ENCODE measurements around the gene ACTR3C. TPM values are rescaled to one million over a fixed set of nuclear protein-coding genes. Genes with fewer than 3 reads are reported as not detected.
A peak's percentile ranks its signal among the peaks of the same experiment; 100 is the strongest.

The ACTR3C gene
- total RNA-seq, 1 donor from 2014 or later: not detected

DNA sequence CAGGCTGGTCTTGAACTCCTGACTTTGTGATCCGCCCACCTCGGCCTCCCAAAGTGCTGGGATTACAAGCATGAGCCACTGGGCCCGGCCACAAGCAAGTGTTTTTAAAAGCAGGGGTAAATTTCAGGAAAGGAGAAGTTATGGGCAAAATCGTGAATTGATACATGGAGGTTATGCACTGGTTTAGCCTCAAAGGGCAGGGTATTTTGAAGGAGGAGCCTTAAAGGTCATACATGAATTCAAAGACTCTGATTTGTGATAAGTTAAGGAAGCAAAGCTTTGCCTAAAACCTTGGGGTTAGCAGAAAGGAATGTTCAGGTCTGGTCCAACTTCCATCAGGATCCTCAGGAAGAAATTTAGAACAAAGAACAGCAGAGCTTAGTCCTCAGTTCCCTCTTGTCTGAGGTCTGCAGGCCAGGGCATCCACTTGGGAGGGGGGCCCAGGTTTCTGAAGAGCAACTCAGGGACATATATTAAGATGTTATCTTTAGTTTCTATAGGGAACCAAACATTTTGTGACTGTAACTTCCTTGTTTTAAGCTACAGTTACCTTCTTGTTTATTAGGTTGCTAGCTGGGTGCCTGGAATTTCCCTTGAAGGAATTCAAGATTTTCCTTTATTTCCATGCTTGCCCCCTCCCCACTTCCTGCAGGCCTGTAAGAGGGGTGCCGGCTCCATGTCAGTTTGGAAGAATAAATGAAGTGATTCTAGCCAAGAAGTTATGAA lies 42.5 kb upstream of the ACTR3C start:
- H3K36me3 Mint-ChIP-seq: peaks cover 4% of the 10 kb centered on the region
- no peaks in the 10 kb centered on the region for H3K27me3 Mint-ChIP-seq (ENCODE audit: insufficient read depth, low read depth)

DNA sequence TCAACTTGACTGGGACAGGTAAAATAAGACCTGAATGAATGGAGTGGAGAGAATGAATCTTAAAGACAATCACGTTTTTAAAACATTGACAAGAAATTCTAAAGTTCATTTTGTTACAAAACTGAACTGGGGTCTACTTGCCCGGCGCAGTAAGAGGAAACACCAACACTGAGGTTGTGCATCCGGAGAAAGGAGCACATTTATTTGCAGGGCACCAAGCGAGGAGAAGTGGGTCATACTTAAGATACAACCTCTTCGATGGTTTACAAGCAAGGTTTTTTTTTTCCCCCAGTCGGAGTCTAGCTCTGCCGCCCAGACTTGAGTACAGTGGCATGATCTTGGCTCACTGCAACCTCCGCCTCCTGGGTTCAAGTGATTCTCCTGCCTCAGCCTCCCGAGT lies 41.8 kb upstream of the ACTR3C start:
- Mint-ChIP-seq H3K4me3 (no peak overlapping the region), H3K36me3 (no peaks in the 10 kb centered on the region), H3K27me3 (ENCODE audit: insufficient read depth, low read depth) (peaks cover under 1% of the 10 kb centered on the region), H3K27ac (no peak overlapping the region), H3K4me1 (peaks cover 65% of the 10 kb centered on the region), H3K9me3 (no peaks in the 10 kb centered on the region)
- no peak for DNase-seq (ENCODE audit: low spot score)
- TF ChIP-seq EZH2 (IDR thresholded peaks at IDR 0.05) (no peak), EZH2phosphoT487 (IDR thresholded peaks at IDR 0.05) (no peak)
- TF ChIP-seq, protein P1, sequence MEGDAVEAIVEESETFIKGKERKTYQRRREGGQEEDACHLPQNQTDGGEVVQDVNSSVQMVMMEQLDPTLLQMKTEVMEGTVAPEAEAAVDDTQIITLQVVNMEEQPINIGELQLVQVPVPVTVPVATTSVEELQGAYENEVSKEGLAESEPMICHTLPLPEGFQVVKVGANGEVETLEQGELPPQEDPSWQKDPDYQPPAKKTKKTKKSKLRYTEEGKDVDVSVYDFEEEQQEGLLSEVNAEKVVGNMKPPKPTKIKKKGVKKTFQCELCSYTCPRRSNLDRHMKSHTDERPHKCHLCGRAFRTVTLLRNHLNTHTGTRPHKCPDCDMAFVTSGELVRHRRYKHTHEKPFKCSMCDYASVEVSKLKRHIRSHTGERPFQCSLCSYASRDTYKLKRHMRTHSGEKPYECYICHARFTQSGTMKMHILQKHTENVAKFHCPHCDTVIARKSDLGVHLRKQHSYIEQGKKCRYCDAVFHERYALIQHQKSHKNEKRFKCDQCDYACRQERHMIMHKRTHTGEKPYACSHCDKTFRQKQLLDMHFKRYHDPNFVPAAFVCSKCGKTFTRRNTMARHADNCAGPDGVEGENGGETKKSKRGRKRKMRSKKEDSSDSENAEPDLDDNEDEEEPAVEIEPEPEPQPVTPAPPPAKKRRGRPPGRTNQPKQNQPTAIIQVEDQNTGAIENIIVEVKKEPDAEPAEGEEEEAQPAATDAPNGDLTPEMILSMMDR (IDR thresholded peaks at IDR 0.05): no peak
- Histone ChIP-seq H3K4me3 (no peak overlapping the region), H3K36me3 (no peaks in the 10 kb centered on the region), H3K9me3 (ENCODE audit: low read depth) (no peaks in the 10 kb centered on the region), H4K20me1 (ENCODE audit: low read depth) (no peaks in the 10 kb centered on the region), H3K4me2 (no peak overlapping the region), H3K27ac (no peak overlapping the region), H3K79me2 (ENCODE audit: low read depth) (peaks cover 15% of the 10 kb centered on the region), H3K4me1 (peaks cover 30% of the 10 kb centered on the region), H3F3A (ENCODE audit: low read depth) (peaks cover 34% of the 10 kb centered on the region), H3K27me3 (no peaks in the 10 kb centered on the region), H2AFZ (replicated peaks) (no peak overlapping the region), H3K9ac (no peak overlapping the region)

More for the DNA sequence above, 42.5 kb upstream of the ACTR3C start:
- Histone ChIP-seq H3K4me3 (no peak overlapping the region), H3K27me3 (no peaks in the 10 kb centered on the region), H3K27ac (no peak overlapping the region), H3K36me3 (no peaks in the 10 kb centered on the region), H3K4me1 (peaks cover 33% of the 10 kb centered on the region), H3K9me3 (ENCODE audit: low read depth) (no peaks in the 10 kb centered on the region), H3K4me2 (no peak overlapping the region), H3F3A (ENCODE audit: low read depth) (peaks cover 34% of the 10 kb centered on the region), H2AFZ (replicated peaks) (peak overlapping the region; percentile 31), H3K79me2 (ENCODE audit: low read depth) (peaks cover 21% of the 10 kb centered on the region), H3K9ac (no peak overlapping the region), H4K20me1 (ENCODE audit: low read depth) (no peaks in the 10 kb centered on the region)
- TF ChIP-seq, protein P1 (IDR thresholded peaks at IDR 0.05): no peak
- TF ChIP-seq EZH2phosphoT487 (IDR thresholded peaks at IDR 0.05) (no peak), EZH2 (IDR thresholded peaks at IDR 0.05) (no peak)
- peak overlapping the region; percentile 58 for H3K4me3 Mint-ChIP-seq
- H3K9me3 Mint-ChIP-seq: no peaks in the 10 kb centered on the region
- DNase-seq (ENCODE audit: low spot score): peak; percentile 6
- H3K27ac Mint-ChIP-seq: peak overlapping the region; percentile 78
- peaks cover 70% of the 10 kb centered on the region for H3K4me1 Mint-ChIP-seq

DNA sequence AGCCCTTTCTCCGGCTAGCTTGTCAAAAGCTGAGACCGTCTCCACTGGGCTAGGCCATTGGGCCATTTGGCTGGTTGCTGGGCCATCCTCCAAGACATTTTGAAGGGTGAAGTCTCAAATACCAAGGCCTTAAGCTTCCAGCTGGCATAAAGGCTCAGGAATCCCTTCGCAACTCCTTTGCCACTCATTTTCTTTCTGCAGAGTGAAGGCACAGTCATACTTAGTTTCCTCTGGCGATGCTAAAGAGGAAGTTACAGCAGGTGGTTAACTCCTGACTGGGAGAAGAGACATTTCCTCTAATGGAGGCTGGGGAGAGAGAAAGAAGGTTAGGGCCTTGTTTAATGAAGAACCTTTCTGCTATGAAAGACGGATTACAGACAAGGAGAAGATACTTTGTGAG lies 40.5 kb upstream of the ACTR3C start:
- TF ChIP-seq EZH2phosphoT487 (IDR thresholded peaks at IDR 0.05) (no peak), EZH2 (IDR thresholded peaks at IDR 0.05) (no peak)
- TF ChIP-seq, protein P1 (IDR thresholded peaks at IDR 0.05): no peak
- H3K4me1 ChIP-seq: peaks cover 21% of the 10 kb centered on the region
- Mint-ChIP-seq H3K4me3 (no peak overlapping the region), H3K9me3 (peaks cover 2% of the 10 kb centered on the region), H3K36me3 (no peaks in the 10 kb centered on the region), H3K4me1 (peaks cover 55% of the 10 kb centered on the region), H3K27me3 (ENCODE audit: insufficient read depth, low read depth) (peaks cover 11% of the 10 kb centered on the region), H3K27ac (no peak overlapping the region)
- H3K27ac ChIP-seq: no peak overlapping the region
- H3K79me2 ChIP-seq (ENCODE audit: low read depth): peaks cover 1% of the 10 kb centered on the region
- H3K4me3 ChIP-seq: no peak overlapping the region
- no peak overlapping the region for H3K4me2 ChIP-seq
- H3K9me3 ChIP-seq (ENCODE audit: low read depth): no peaks in the 10 kb centered on the region
- no peaks in the 10 kb centered on the region for H3K36me3 ChIP-seq
- no peak for DNase-seq (ENCODE audit: low spot score)
- no peak overlapping the region for H3K9ac ChIP-seq
- H3K27me3 ChIP-seq: no peaks in the 10 kb centered on the region
- H2AFZ ChIP-seq (replicated peaks): no peak overlapping the region
- peaks cover 32% of the 10 kb centered on the region for H3F3A ChIP-seq (ENCODE audit: low read depth)
- H4K20me1 ChIP-seq (ENCODE audit: low read depth): no peaks in the 10 kb centered on the region
